ENCODE data around the gene PIWIL4. TPM values are rescaled to one million over a fixed set of nuclear protein-coding genes. Genes with fewer than 3 reads are reported as not detected.

PIWIL4 gene
- 0.15 and 0.71 TPM in 2 replicates for total RNA-seq (2014; rRNA removed; shearing (Covaris generic))

DNA sequence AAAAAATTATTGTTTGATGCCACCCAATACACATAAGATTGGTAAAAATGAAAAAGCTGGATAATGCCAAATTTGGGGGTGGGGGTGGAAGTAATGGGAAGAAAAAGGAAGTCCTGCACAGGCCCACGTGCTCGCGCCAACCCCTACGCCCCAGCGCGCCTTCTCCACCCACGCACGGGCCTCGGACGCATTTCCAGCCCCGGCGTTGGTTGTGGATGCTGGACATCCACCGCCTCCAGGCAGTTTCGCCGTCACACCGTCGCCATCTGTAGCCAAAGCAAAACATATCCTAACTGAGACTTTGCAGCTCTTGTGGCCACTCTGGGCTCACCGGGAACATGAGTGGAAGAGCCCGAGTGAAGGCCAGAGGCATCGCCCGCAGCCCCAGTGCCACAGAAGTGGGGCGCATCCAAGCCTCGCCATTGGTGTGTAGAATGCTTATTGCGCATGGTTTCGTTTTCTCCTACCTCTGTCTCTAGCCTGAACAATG is at the start of gene PIWIL4:
Gene PIWIL4 (plus strand): TSS at position 188 of the 490 bp plus-strand sequence. CDS start 151 bp downstream, at position 339.
- DNase-seq (ENCODE audit: low read depth): no peak

DNA sequence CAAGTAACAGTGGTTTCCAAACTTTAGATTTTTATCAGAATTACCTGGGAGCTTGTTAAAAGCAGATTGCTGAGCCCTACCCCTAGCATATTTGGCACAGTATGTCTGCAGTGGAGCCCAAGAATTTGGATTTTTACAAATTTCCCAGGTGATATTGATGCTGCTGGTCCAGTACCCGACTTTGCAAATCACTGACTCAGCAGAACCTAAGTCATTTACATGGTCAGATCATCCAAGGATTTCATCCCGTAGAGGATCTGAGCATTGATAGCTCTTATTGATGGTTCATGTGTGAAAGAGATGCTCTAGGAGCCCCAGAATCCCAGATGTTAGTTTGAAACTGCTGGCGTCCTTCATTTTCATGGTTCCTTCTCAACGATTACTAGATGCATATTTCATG is 48.9 kb upstream of the PIWIL4 start:
- no peak for DNase-seq (ENCODE audit: low read depth)

DNA sequence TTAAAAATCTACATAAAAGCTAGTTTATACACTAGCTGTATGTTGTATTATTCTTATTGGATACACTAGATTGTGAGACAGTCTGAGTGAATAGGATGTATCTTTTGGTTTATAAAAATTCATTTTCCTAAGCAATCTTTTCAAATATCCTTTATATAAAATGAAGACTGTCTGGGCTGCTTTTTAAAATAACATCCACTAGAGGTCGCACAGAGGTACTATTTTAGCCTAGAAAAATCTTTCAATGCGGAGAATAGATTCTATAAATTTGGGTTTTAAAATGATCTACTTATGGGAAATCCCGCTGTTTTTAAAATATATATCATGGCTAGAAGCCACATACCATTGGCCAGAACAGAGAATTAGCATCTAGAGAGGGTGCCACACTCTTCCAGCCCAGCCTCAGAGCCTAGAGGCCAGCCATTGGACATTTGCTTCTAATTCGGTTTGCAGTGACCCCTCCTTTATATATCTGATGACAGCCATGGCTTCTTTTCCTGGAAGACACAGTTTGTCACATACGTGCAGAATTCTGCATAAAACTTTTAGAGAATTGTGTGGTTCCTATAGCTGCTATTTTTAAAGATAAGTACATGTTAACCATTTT is 47.6 kb upstream of the PIWIL4 start:
- DNase-seq (ENCODE audit: low read depth): peak; percentile 37

DNA sequence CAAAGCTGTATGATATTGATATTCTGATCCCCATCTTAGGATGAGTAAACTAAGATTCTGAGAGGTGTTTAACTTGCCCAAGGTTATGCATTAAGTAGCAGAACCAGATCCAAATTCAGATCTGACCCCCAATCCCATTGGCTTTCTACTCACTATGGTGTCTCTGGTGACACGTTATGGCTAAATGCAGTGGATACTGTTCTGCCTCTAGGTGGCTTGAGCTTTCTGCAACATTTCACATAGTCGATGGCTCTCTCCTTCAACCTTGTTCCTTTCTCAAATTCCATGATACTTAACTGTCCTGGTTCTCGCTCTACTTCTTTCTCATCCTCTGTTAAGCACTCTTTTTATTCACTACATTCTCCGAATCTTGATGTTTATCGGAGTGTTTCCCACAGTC is 45.5 kb upstream of the PIWIL4 start:
- peak; percentile 34 for DNase-seq (ENCODE audit: low read depth)

DNA sequence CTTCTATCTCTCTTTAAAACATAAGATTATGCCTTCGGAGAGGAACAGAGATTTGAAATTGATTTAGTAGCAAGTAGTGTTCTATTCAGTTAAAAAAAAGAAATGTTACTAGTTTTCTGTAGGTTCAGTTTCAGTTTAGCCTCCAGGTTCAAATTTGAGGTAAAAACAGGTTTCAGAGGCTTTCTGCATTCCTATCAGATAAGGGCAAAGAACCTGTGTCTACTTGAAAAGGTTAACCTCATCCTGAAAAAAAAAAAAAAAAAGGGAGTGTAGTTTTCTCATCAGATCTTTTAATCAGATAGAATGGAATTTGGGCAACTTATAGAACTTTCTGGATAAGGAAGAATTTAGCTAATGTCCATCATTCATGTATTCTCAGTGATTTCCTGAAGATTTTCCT is 42.8 kb upstream of the PIWIL4 start:
- no peak for DNase-seq (ENCODE audit: low read depth)

DNA sequence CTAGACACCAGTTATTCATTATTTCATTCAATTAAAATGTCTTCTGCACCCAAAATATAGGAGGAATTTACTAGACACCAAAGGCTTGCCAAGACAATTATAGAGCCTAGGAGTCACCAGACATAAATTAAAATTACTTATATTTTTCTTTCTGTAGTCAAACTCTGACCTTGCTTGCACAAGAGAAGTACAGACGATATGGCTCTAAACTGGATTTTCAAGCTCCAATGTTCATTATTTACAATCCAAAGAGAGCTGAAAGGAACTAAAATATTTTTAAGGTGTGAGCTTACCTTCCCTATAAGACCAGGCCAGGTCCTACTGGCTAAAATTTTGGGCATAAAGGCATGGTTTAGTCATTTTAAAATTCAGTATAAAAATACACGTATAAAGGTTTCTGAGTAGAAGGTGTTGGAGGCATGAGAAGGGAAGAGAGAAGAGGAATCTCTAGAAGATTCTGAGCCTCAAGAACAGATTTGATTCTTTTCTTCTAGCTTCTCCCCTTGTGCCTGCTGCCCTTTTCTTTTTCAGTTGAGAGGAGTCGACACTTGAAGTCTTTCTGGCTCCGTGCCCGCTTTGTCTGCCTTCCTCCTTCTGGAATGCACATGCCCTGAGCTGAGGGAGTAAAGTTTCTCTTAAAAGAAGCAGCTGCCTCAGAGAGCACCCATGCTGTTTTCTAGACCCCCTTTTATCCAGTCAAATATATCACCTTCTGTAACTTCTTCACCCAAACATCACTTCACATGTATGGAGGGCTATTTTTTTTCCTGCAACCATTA is 41.4 kb upstream of the PIWIL4 start:
- DNase-seq (ENCODE audit: low read depth): peak; percentile 70

DNA sequence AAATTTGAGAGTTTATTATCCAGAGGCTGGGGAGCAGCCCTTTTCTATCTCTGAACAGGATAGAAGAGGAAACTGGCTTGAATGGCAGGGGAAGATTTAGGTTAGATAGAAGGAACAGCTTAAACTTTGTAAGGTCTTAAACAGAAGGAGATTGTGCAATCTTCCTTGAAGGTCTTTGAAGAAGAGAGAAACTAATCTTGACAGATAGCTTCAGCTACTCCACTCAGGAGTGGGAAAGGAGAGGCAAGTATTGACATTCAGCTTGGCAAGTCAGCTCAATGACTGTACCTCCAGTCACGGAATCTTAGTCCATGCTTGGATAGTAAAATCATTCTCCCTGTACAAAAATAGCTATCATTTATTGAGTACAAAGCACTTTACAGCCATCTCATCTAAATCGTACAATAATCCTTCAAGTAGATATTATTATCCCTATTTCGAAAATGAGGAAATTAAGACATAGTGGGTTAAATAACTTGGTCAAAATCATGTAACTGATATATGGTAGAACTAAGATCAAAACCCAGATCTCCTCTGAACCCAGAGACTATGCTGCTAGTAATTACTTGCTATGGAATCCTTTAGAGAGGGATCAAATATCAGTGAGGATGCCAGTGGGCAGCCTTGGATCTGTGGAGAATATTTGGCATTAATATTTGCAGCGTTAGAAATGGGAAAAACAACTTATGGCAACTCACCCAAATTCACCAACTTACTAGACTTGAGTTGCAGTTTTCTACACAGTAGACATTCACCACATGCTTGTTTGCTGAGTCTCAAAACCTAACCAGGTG is 40.3 kb upstream of the PIWIL4 start:
- DNase-seq (ENCODE audit: low read depth): no peak

DNA sequence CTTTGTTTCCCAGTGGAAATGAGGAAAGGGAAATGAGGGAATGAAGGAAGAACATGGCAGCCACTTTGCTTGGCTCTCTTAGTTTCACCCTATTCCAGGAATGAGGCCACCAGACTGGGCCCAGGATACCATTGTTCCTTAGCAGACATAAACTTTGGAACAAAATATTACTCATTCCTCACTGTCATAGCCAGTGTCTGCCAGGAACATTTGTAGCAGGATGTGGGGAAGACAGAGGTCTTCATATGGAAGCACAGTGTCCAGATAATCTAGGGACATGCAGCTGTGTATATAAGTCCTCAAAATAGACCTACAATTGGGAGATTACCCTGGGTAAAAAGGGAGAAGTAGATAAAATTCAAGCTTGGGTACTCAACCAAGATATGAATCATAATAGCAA is 38.6 kb upstream of the PIWIL4 start:
- DNase-seq (ENCODE audit: low read depth): peak; percentile 27

DNA sequence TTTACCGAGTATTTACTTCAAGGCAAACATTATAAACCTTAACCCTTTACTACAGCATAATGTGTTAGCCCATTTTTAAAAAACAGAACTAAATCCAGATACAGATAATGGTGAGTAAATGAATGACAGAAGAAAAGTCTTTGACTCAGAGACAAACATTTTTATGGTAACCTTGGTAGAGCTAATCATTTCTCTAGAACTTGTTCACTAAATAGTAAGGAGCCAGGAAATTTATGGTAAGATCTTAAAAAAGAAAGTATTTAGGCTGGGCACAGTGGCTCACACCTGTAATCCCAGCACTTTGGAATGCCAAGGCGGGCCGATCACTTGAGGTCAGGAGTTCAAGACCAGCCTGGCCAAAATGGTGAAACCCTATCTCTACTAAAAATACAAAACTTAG is 35.0 kb upstream of the PIWIL4 start:
- DNase-seq (ENCODE audit: low read depth): no peak

DNA sequence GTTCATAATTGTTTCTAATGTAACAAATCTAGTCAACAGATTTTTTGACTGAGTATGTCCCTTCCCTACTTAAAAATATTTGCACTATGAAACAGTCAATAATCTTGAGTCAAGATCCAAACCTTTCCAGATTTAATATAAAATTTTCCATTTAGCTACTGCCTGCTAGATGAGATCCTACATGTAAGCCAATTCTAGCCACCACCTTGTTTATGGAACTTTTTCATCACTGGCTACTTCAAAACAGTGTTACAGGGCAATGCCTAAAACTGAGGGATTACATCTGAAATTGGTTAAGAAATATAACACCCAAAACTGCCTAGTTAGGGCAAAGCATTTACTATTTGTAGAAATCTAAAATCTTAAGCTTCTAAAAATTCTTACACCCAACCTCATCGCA is 34.0 kb upstream of the PIWIL4 start:
- no peak for DNase-seq (ENCODE audit: low read depth)

DNA sequence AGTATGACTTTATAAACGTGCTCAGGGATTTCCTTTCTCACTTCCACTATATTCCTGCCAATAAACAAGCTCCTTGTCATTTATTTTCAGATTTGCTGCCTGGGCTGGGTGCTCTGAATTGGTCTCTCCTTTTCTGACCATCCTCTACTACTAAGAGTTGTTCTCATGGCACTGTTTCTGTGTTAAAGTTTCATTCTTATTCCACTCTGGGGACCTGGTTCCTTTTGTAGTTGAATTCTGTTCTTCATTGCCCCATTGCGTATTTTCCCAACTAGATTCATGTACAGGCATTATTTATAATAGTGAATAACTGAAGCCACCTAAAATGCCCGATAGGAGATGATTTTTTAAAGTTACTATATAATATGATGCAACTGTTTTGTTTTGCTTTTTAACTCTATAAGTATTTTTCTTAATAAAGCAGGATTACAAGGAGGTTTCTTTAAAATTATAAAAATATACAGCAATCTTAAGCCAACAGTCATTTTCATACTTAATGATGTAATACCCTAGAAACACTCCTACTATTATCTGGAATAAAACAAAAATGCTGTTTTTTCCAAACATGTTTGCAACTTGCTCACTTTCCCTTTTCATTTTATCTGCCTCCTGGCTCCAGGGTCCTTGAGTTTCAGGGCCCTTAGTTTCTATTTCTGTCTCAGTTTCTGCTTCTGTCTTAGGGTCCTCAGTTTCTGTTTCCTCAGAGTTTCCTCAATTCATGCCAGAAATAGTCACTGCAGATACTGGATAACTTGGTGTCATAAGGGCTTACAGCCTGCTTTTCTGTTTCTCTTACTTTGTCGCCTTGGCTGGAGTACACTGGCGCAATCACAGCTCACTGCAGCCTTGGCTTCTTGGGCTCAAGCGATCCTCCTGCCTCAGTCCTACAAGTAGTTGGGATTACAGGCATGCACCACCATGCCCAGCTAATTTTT is 33.2 kb upstream of the PIWIL4 start:
- no peak for DNase-seq (ENCODE audit: low read depth)

DNA sequence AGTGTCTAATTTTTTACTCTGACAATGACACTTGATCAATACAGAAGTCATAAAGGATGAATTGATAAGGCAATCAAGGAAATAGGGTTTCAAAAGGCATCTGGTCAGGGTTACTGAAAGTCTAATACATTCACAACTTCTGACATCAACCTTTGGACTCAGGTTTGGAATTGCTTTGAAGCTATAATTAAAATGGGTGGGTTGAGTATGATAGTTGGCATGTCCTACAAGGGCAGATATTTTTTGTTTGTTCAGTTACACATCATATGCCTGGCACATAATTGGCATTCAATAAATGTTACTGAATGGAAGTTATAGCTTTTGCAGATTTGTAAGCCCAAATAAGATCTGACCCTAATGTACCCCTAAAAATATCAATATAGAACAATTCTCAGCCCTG is 30.8 kb upstream of the PIWIL4 start:
- no peak for DNase-seq (ENCODE audit: low read depth)

DNA sequence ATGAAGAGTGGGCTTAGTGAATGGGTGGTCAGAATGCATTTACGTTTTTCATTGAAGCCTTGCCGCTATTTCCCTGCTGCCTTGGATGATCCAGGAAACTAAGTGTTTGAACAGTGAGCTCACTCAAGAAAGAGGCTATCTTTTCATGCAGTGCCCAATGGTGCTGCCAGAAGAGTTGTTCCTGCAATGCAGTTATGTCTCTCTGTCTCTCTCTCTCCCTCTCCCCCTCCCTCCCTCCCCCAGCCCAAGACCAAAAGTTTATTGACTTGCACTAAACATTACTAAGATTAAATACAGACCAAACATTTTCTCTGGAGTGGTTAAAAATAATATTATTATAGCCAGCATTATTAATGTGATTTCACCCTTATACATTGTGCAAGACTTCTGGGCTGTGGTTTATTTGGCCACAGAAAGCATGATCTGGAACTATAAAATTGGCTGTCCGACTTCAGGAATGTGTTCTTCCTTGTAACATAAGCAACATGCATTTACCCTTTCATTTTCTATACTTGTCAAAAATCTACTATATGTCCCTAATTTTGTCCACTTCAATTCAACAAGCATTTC is 30.1 kb upstream of the PIWIL4 start:
- peak; percentile 39 for DNase-seq (ENCODE audit: low read depth)

DNA sequence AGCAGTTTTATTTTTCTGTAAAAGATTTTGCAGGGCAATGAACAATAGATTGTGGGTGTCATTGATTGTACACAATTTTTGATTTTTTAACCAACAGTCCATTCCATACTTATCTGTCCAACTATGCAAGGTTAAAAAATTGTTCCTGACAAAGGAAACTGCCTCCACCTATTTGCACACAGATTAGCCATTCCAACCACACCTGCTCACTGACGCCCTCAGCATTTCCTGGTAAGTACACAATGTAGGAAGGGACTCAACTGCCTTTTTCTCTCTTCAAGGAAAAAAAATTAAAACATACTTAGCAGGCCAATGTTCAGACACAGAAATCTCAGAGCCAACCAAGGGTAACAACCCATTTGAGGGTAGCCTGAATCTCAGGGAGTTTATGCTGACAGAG is 27.7 kb upstream of the PIWIL4 start:
- no peak for DNase-seq (ENCODE audit: low read depth)

DNA sequence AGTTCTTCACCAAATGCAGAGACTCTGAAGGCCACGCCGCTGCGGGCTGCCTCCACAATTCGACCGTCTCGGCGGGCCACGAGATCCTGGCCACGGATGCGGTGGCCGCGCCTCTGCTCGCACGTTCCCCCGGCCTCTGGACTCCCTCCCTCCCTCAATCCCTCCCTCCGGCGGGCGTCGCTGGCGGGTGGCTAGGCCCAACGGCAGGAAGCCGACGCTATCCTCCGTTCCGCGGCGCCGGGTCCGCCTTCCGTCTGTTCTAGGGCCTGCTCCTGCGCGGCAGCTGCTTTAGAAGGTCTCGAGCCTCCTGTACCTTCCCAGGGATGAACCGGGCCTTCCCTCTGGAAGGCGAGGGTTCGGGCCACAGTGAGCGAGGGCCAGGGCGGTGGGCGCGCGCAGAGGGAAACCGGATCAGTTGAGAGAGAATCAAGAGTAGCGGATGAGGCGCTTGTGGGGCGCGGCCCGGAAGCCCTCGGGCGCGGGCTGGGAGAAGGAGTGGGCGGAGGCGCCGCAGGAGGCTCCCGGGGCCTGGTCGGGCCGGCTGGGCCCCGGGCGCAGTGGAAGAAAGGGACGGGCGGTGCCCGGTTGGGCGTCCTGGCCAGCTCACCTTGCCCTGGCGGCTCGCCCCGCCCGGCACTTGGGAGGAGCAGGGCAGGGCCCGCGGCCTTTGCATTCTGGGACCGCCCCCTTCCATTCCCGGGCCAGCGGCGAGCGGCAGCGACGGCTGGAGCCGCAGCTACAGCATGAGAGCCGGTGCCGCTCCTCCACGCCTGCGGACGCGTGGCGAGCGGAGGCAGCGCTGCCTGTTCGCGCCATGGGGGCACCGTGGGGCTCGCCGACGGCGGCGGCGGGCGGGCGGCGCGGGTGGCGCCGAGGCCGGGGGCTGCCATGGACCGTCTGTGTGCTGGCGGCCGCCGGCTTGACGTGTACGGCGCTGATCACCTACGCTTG is 23.2 kb upstream of the PIWIL4 start, which contains the start of gene FUT4:
Gene FUT4 (plus strand): TSS at position 227 of the 951 bp plus-strand sequence. CDS start 213 bp downstream, at position 440.
- peak; percentile 90 for DNase-seq (ENCODE audit: low read depth)

DNA sequence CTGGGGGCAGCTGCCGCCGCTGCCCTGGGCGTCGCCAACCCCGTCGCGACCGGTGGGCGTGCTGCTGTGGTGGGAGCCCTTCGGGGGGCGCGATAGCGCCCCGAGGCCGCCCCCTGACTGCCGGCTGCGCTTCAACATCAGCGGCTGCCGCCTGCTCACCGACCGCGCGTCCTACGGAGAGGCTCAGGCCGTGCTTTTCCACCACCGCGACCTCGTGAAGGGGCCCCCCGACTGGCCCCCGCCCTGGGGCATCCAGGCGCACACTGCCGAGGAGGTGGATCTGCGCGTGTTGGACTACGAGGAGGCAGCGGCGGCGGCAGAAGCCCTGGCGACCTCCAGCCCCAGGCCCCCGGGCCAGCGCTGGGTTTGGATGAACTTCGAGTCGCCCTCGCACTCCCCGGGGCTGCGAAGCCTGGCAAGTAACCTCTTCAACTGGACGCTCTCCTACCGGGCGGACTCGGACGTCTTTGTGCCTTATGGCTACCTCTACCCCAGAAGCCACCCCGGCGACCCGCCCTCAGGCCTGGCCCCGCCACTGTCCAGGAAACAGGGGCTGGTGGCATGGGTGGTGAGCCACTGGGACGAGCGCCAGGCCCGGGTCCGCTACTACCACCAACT is 22.4 kb upstream of the PIWIL4 start:
- no peak for DNase-seq (ENCODE audit: low read depth)

DNA sequence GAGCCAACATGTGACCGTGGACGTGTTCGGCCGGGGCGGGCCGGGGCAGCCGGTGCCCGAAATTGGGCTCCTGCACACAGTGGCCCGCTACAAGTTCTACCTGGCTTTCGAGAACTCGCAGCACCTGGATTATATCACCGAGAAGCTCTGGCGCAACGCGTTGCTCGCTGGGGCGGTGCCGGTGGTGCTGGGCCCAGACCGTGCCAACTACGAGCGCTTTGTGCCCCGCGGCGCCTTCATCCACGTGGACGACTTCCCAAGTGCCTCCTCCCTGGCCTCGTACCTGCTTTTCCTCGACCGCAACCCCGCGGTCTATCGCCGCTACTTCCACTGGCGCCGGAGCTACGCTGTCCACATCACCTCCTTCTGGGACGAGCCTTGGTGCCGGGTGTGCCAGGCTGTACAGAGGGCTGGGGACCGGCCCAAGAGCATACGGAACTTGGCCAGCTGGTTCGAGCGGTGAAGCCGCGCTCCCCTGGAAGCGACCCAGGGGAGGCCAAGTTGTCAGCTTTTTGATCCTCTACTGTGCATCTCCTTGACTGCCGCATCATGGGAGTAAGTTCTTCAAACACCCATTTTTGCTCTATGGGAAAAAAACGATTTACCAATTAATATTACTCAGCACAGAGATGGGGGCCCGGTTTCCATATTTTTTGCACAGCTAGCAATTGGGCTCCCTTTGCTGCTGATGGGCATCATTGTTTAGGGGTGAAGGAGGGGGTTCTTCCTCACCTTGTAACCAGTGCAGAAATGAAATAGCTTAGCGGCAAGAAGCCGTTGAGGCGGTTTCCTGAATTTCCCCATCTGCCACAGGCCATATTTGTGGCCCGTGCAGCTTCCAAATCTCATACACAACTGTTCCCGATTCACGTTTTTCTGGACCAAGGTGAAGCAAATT is 21.7 kb upstream of the PIWIL4 start:
- no peak for DNase-seq (ENCODE audit: low read depth)

DNA sequence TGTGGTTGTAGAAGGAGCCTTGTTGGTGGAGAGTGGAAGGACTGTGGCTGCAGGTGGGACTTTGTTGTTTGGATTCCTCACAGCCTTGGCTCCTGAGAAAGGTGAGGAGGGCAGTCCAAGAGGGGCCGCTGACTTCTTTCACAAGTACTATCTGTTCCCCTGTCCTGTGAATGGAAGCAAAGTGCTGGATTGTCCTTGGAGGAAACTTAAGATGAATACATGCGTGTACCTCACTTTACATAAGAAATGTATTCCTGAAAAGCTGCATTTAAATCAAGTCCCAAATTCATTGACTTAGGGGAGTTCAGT is 21.1 kb upstream of the PIWIL4 start:
- DNase-seq (ENCODE audit: low read depth): no peak
